ENCODE data around the gene OCSTAMP.

OCSTAMP gene

GRCh38 chr20:46573788-46574584 lies 23.5 kb upstream of the OCSTAMP start:
- H3K4me3 ChIP-seq (replicated peaks; ENCODE audit: low read depth, low read length), result no peak overlapping the region
- no peak for DNase-seq (ENCODE audit: low read depth)
- TF ChIP-seq, protein P1, sequence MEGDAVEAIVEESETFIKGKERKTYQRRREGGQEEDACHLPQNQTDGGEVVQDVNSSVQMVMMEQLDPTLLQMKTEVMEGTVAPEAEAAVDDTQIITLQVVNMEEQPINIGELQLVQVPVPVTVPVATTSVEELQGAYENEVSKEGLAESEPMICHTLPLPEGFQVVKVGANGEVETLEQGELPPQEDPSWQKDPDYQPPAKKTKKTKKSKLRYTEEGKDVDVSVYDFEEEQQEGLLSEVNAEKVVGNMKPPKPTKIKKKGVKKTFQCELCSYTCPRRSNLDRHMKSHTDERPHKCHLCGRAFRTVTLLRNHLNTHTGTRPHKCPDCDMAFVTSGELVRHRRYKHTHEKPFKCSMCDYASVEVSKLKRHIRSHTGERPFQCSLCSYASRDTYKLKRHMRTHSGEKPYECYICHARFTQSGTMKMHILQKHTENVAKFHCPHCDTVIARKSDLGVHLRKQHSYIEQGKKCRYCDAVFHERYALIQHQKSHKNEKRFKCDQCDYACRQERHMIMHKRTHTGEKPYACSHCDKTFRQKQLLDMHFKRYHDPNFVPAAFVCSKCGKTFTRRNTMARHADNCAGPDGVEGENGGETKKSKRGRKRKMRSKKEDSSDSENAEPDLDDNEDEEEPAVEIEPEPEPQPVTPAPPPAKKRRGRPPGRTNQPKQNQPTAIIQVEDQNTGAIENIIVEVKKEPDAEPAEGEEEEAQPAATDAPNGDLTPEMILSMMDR (IDR thresholded peaks at IDR 0.05; ENCODE audit: low read length, missing control alignments), result no peak

DNA sequence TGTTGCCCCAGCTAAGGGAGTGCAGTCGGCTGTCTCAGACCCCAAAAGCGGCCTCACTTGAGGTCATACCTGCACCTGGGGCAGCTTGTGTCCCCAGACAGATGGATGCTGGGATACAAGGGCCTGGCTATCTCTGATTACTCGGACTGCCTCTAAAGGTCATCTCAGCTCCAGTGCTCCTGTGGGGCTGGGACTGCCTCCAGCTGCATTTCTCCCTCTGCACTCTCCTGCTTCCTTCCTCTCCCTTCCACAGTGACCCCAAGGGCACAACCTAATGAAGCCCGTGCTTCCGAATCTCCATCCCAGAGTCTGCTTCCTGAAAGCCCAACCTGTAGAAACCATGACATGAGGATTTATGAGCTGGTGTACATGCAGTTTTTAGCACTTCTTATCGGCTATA lies 22.8 kb upstream of the OCSTAMP start:
- DNase-seq (ENCODE audit: low read depth), result no peak
- no peak overlapping the region for H3K4me3 ChIP-seq (replicated peaks; ENCODE audit: low read depth, low read length)
- TF ChIP-seq, protein P1 (IDR thresholded peaks at IDR 0.05; ENCODE audit: low read length, missing control alignments), result no peak

GRCh38 chr20:46572790-46573189 lies 22.3 kb upstream of the OCSTAMP start:
- TF ChIP-seq, protein P1 (IDR thresholded peaks at IDR 0.05; ENCODE audit: low read length, missing control alignments), result no peak
- no peak for DNase-seq (ENCODE audit: low read depth)
- H3K4me3 ChIP-seq (replicated peaks; ENCODE audit: low read depth, low read length), result no peak overlapping the region

- no peak for DNase-seq (ENCODE audit: low read depth)
- H3K4me3 ChIP-seq (replicated peaks; ENCODE audit: low read depth, low read length), result no peak overlapping the region
- TF ChIP-seq, protein P1 (IDR thresholded peaks at IDR 0.05; ENCODE audit: low read length, missing control alignments), result no peak
Measured at GRCh38 chr20:46572153-46572552, 21.7 kb upstream of the OCSTAMP start.

DNA sequence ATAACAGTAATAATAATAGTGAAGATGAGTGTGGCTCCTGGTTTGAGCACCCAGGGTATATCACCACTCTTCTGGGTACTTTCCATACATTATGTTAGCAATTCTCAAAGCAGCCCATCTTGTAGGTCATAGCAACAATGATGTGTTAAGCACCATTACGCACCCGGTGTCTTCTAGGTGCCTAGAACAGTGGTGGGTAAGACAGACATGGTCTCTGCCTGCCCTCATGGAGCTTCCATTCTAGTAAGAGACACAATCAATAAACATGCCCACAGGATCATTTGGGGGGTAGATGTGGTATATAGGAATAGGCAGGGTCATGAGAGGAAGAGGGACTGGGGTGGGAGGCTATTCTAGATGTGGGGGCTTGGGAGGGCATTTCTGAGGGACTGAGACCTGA lies 21.0 kb upstream of the OCSTAMP start:
- H3K4me3 ChIP-seq (replicated peaks; ENCODE audit: low read depth, low read length), result no peak overlapping the region
- TF ChIP-seq, protein P1 (IDR thresholded peaks at IDR 0.05; ENCODE audit: low read length, missing control alignments), result no peak
- no peak for DNase-seq (ENCODE audit: low read depth)

GRCh38 chr20:46570956-46571355 lies 20.5 kb upstream of the OCSTAMP start:
- DNase-seq (ENCODE audit: low read depth), result no peak
- TF ChIP-seq, protein P1 (IDR thresholded peaks at IDR 0.05; ENCODE audit: low read length, missing control alignments), result no peak

DNA sequence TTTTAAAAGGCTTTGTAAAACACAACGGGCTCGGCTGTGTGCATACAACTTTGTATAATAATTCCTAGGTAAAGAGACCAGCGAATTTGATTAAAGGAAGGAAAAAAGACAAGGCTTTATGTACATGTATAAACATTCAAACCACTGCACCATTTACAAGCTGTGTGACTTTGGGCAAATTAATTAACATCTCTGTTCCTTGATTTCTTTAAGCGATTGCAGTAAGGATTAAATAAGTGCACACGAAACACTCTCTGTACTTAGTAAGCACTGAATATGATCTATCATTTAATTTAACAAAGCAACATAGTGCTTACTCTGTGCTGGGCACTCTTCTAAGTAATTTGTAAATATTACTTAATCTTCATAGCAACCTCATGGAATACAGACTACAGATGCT lies 19.5 kb upstream of the OCSTAMP start:
- TF ChIP-seq, protein P1 (IDR thresholded peaks at IDR 0.05; ENCODE audit: low read length, missing control alignments), result no peak
- DNase-seq (ENCODE audit: low read depth), result no peak

More at GRCh38 chr20:46570956-46571355, 20.5 kb upstream of the OCSTAMP start:
- H3K4me3 ChIP-seq (replicated peaks; ENCODE audit: low read depth, low read length), result no peak overlapping the region

More for the DNA sequence above, 19.5 kb upstream of the OCSTAMP start:
- no peak overlapping the region for H3K4me3 ChIP-seq (replicated peaks; ENCODE audit: low read depth, low read length)
